Progenitor cell of endocrine pancreas (in vitro differentiated cells): ENCODE results near the gene MFGE8. TPM values are rescaled to one million over a fixed set of nuclear protein-coding genes. Genes with fewer than 3 reads are reported as not detected.

Experiments
- DNase-seq: peaks from one replicate; pipeline ENCODE4 v3.0.0; 2021; ENCODE audit warnings: low spot score; ENCODE audit not compliant: unreplicated experiment
- H3K27ac Mint-ChIP-seq: 2 replicates; pipeline ENCODE4 v1.8.0; 2021; ENCODE audit warnings: mild to moderate bottlenecking, moderate library complexity, mixed read lengths
- H3K27me3 Mint-ChIP-seq: 2 replicates; pipeline ENCODE4 v1.8.0; 2021; ENCODE audit warnings: mixed read lengths
- H3K36me3 Mint-ChIP-seq: 2 replicates; pipeline ENCODE4 v1.8.0; 2022; ENCODE audit warnings: mixed read lengths; ENCODE audit not compliant: insufficient read depth
- H3K4me1 Mint-ChIP-seq: 2 replicates; pipeline ENCODE4 v1.8.0; 2021; ENCODE audit warnings: low read depth, mixed read lengths
- H3K4me3 Mint-ChIP-seq: 2 replicates; pipeline ENCODE4 v1.8.0; 2021; ENCODE audit warnings: low read depth, mild to moderate bottlenecking, moderate library complexity, mixed read lengths
- H3K9me3 Mint-ChIP-seq: 2 replicates; pipeline ENCODE4 v1.8.0; 2021; ENCODE audit warnings: low read depth, mixed read lengths
- total RNA-seq: library from RNA; stranded (reverse); gene quantifications from 2 replicates; pipeline ENCODE4 v1.2.1, GENCODE V29; 2021
- TF ChIP-seq, protein P1 (sequence below): fragments of 200-600 bp; sonication (generic); IDR thresholded peaks from one replicate; pipeline ENCODE4 v1.5.0; 2021; ENCODE audit warnings: antibody characterized with exemption, mild to moderate bottlenecking; ENCODE audit not compliant: unreplicated experiment

Gene MFGE8
- total RNA-seq, 1 donor from 2014 or later = 297 TPM

DNA sequence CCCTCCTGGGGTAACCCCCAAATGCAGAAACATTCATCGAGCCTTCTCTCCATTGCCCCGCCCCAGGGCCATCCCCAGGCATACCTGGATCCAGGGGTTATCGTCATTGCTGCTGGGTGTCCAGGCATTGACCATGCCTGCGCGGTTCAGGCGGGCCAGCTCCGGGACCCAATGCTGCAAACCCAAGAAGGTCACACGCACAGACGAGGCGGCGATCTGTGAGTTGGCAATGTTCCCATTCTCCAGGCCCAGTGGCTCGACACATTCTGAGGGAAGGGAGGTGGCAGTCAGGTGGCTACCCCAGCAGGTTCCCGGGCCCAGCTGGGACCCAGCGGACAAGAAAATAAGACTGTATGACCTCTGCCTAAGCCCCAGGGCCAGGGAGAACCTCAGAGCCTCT lies 6.1 kb downstream of the MFGE8 start:
- no peak for DNase-seq

DNA sequence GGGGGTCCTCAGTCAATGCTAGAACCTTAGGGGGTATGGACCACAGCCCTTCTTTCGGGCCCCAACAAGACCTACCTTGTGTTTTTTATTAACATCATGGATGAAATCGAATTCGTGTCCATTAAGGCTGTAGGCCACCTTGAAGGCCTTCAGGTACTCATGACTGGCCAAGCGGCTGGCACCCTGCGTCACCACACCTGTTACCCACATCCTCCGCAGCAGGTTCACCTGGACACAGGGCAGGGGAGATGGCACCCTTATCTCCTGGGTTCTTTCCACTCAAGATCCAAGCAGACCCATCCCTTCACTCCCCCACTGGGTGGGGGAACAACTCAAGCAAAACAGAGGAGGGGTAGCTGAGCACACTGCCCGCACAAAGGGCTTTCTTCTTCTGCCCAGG lies 6.6 kb downstream of the MFGE8 start:
- Mint-ChIP-seq H3K36me3 (peaks cover 32% of the 10 kb centered on the region), H3K4me1 (peaks cover 34% of the 10 kb centered on the region), H3K4me3 (no peak overlapping the region), H3K27me3 (no peaks in the 10 kb centered on the region), H3K27ac (no peak overlapping the region), H3K9me3 (no peaks in the 10 kb centered on the region)
- TF ChIP-seq, protein P1, sequence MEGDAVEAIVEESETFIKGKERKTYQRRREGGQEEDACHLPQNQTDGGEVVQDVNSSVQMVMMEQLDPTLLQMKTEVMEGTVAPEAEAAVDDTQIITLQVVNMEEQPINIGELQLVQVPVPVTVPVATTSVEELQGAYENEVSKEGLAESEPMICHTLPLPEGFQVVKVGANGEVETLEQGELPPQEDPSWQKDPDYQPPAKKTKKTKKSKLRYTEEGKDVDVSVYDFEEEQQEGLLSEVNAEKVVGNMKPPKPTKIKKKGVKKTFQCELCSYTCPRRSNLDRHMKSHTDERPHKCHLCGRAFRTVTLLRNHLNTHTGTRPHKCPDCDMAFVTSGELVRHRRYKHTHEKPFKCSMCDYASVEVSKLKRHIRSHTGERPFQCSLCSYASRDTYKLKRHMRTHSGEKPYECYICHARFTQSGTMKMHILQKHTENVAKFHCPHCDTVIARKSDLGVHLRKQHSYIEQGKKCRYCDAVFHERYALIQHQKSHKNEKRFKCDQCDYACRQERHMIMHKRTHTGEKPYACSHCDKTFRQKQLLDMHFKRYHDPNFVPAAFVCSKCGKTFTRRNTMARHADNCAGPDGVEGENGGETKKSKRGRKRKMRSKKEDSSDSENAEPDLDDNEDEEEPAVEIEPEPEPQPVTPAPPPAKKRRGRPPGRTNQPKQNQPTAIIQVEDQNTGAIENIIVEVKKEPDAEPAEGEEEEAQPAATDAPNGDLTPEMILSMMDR = no peak
- no peak for DNase-seq

More for the DNA sequence above, 6.1 kb downstream of the MFGE8 start:
- no peak overlapping the region for H3K4me3 Mint-ChIP-seq
- TF ChIP-seq, protein P1 = no peak
- H3K36me3 Mint-ChIP-seq = peaks cover 30% of the 10 kb centered on the region
- no peak overlapping the region for H3K27ac Mint-ChIP-seq
- no peaks in the 10 kb centered on the region for H3K9me3 Mint-ChIP-seq
- H3K4me1 Mint-ChIP-seq = peaks cover 39% of the 10 kb centered on the region
- no peaks in the 10 kb centered on the region for H3K27me3 Mint-ChIP-seq

DNA sequence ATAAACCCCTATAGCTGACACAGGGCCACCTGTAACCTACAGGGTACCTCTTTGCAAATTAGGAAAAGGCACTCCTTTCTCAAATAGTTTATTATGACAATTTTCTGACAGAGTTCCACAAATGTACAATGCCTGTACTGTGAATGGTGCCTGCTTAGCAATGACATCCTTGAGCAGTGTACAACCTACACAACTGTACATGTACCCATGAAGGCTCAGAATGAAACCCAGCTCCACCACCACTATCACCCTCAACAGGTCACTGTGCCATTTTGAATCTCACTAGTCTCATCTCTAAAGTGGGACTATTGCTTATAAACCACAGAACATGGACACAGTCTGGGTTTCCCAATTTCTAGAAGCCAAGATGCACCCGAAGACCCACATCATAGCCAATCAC lies 7.0 kb downstream of the MFGE8 start:
- DNase-seq = no peak
- H3K27ac Mint-ChIP-seq = no peak overlapping the region
- no peaks in the 10 kb centered on the region for H3K9me3 Mint-ChIP-seq
- H3K36me3 Mint-ChIP-seq = peaks cover 32% of the 10 kb centered on the region
- peaks cover 32% of the 10 kb centered on the region for H3K4me1 Mint-ChIP-seq
- TF ChIP-seq, protein P1 = no peak
- no peaks in the 10 kb centered on the region for H3K27me3 Mint-ChIP-seq
- H3K4me3 Mint-ChIP-seq = no peak overlapping the region

DNA sequence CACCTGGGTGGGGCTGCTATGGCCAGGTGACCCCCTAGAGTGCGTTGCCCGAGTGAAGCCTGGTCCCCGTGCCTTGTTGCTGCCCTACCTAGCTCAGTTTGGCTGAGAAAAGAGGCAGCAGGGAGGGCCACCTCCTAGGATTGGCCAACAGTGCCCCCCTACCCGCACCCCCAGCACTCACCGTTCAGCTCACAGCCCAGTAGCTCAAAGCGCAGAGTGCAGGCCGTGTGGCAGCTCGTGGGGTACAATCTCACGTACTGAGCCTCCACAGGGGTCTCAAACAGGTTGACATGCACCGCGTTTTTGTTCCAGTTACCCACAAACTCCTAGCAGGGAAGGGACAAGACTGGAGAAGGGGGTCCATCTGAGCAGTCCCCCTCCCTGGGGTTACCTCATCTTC lies 7.6 kb downstream of the MFGE8 start:
- H3K9me3 Mint-ChIP-seq = no peaks in the 10 kb centered on the region
- H3K36me3 Mint-ChIP-seq = peaks cover 34% of the 10 kb centered on the region
- no peak overlapping the region for H3K27ac Mint-ChIP-seq
- H3K27me3 Mint-ChIP-seq = no peaks in the 10 kb centered on the region
- H3K4me1 Mint-ChIP-seq = peaks cover 27% of the 10 kb centered on the region
- TF ChIP-seq, protein P1 = no peak
- DNase-seq = no peak
- no peak overlapping the region for H3K4me3 Mint-ChIP-seq

DNA sequence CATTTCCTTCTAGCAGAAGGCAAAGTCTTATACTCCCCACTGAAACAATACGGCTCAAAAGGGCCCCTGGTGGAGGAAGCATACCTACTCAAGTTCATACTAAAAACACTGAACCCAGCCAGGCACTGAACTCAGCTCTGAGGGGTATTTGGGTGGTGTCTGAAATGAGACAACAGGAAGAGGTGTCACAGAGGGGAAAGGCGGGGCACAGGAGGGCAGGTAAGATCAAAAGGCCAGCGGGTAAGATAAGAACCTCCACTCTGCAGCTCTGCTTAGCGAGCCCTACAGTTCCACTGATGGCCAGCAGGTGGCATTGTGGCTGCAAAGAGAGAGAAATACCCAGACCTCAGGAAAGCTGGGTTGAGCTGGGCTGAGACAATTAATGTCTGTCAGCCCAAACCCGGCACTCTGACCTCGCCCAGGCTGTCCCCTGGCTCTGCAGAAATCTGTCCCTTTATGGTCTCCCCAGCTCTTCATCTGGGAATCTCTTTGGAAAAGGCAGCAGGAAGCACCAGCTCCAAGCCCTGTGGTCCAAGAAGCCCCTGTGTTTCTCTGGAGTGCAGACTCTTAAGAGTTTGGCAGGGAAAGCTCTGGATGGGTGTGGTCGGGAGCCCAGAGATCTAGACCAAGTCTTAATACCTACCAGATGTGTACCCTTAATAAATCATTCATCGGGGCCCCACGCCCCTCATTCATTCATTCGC lies 8.4 kb downstream of the MFGE8 start:
- Mint-ChIP-seq H3K4me1 (peaks cover 21% of the 10 kb centered on the region), H3K4me3 (no peak overlapping the region), H3K36me3 (peaks cover 30% of the 10 kb centered on the region), H3K9me3 (no peaks in the 10 kb centered on the region), H3K27me3 (no peaks in the 10 kb centered on the region), H3K27ac (peak overlapping the region; percentile 23)
- TF ChIP-seq, protein P1 = peak; percentile 99
- DNase-seq = peak; percentile 80
